ENCODE data around the gene KLK5.

DNA sequence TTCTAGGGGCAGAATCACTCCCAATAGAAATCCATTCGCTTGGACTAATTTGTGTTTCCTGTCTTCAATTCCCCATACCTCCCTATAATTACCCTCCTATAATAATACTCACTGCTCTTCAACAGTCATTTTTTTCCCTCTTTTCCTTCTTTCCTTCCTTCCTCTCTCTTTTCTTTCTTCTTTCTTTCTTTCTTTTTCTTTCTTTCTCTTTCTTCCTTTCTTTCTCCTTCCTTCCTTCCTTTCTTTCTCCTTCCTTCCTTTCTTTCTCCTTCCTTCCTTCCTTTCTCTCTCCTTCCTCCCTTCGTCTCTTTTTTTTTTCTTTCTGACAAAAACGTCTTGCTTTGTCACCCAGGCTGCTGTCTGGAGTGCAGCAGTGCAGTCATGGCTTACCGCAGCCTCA lies 8.0 kb downstream of the KLK5 start:
- TF ChIP-seq, protein P1, sequence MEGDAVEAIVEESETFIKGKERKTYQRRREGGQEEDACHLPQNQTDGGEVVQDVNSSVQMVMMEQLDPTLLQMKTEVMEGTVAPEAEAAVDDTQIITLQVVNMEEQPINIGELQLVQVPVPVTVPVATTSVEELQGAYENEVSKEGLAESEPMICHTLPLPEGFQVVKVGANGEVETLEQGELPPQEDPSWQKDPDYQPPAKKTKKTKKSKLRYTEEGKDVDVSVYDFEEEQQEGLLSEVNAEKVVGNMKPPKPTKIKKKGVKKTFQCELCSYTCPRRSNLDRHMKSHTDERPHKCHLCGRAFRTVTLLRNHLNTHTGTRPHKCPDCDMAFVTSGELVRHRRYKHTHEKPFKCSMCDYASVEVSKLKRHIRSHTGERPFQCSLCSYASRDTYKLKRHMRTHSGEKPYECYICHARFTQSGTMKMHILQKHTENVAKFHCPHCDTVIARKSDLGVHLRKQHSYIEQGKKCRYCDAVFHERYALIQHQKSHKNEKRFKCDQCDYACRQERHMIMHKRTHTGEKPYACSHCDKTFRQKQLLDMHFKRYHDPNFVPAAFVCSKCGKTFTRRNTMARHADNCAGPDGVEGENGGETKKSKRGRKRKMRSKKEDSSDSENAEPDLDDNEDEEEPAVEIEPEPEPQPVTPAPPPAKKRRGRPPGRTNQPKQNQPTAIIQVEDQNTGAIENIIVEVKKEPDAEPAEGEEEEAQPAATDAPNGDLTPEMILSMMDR (conservative IDR thresholded peaks at IDR 0.05; ENCODE audit: low read length): no peak
- TF ChIP-seq EZH2phosphoT487 (IDR thresholded peaks at IDR 0.05; ENCODE audit: borderline replicate concordance, low read depth, low read length): no peak
